IMR-90 (cell line): ENCODE measurements around the gene RAPGEF5. TPM values are rescaled to one million over a fixed set of nuclear protein-coding genes. Genes with fewer than 3 reads are reported as not detected.

Source experiments
- ATAC-seq: fragments of 200-7000 bp; cut with Tn5 transposase; 2 replicates; pipeline ENCODE4 v1.9.1; 2020; ENCODE audit warnings: low read depth, mild to moderate bottlenecking, moderate library complexity
- BruUV-seq: library from RNA; stranded (reverse); fragments of 400-500 nt; replicated peaks from 2 replicates; lab custom pipeline; 2021; lab: Mats Ljungman, UMichigan
- CTCF ChIA-PET: fragments of 300-600 bp; formaldehyde crosslinking; extraction: SDS; loops from one replicate; lab custom pipeline; 2021; ENCODE audit warnings: antibody characterized with exemption; lab: Yijun Ruan, JAX
- POLR2A ChIA-PET: fragments of 300-600 bp; sonication (Branson Sonifier 250); formaldehyde crosslinking; loops from one replicate; lab custom pipeline; 2022; ENCODE audit warnings: antibody characterized with exemption; ENCODE audit not compliant: unreplicated experiment; lab: Charles Lee
- DNase-seq: peaks from one replicate; pipeline ENCODE4 v3.0.0; 2013
- H2AFZ ChIP-seq: replicated peaks from 2 replicates; pipeline ENCODE3; 2013; ENCODE audit warnings: low read length, mild to moderate bottlenecking; ENCODE audit not compliant: poor library complexity
- H2AK5ac ChIP-seq: 2 replicates; pipeline ENCODE4 v1.6.1; 2013; ENCODE audit warnings: low read depth, low read length, inconsistent platforms
- H2AK9ac ChIP-seq: replicated peaks from 2 replicates; pipeline ENCODE3; 2013; ENCODE audit warnings: mild to moderate bottlenecking, low read depth, low read length, moderate library complexity; ENCODE audit not compliant: poor library complexity
- H2BK120ac ChIP-seq: 2 replicates; pipeline ENCODE4 v1.6.1; 2013; ENCODE audit warnings: low read depth, low read length, inconsistent platforms
- H2BK15ac ChIP-seq: 3 replicates; pipeline ENCODE4 v1.6.1; 2013; ENCODE audit warnings: low read depth, low read length, inconsistent platforms
- H2BK20ac ChIP-seq: 2 replicates; pipeline ENCODE4 v1.6.1; 2013; ENCODE audit warnings: low read depth, mild to moderate bottlenecking, inconsistent platforms, low read length, moderate library complexity
- H2BK5ac ChIP-seq: 2 replicates; pipeline ENCODE4 v1.6.1; 2013; ENCODE audit warnings: mild to moderate bottlenecking, low read depth, low read length, inconsistent platforms; ENCODE audit not compliant: poor library complexity, severe bottlenecking
- H3K14ac ChIP-seq: replicated peaks from 2 replicates; pipeline ENCODE4 v1.6.1; 2013; ENCODE audit warnings: low read depth, low read length, inconsistent platforms
- H3K18ac ChIP-seq: 2 replicates; pipeline ENCODE4 v1.6.1; 2013; ENCODE audit warnings: low read depth, low read length, control low read depth
- H3K23ac ChIP-seq: 2 replicates; pipeline ENCODE4 v1.6.1; 2013; ENCODE audit warnings: low read depth, low read length, inconsistent platforms
- H3K27ac ChIP-seq: 2 replicates; pipeline ENCODE4 v1.5.1; 2013; ENCODE audit warnings: mild to moderate bottlenecking, control low read depth, low read length; ENCODE audit not compliant: insufficient read depth
- H3K27me3 ChIP-seq: 2 replicates; pipeline ENCODE4 v1.6.1; 2013; ENCODE audit warnings: low read length; ENCODE audit not compliant: control insufficient read depth, insufficient read depth
- H3K36me3 ChIP-seq: 2 replicates; pipeline ENCODE4 v1.6.1; 2013; ENCODE audit warnings: low read length, mixed read lengths; ENCODE audit not compliant: control insufficient read depth, insufficient read depth
- H3K4ac ChIP-seq: 2 replicates; pipeline ENCODE4 v1.6.1; 2013; ENCODE audit warnings: low read depth, low read length, inconsistent platforms
- H3K4me1 ChIP-seq: 2 replicates; pipeline ENCODE4 v1.6.1; 2013; ENCODE audit warnings: low read length, mixed read lengths; ENCODE audit not compliant: control insufficient read depth, insufficient read depth
- H3K4me2 ChIP-seq: 2 replicates; pipeline ENCODE4 v1.6.1; 2013; ENCODE audit warnings: low read depth, mild to moderate bottlenecking, control low read depth, low read length, moderate library complexity
- H3K4me3 ChIP-seq: 2 replicates; pipeline ENCODE4 v1.5.1; 2013; ENCODE audit warnings: low read depth, mild to moderate bottlenecking, control low read depth, low read length, moderate library complexity; ENCODE audit not compliant: insufficient read depth
- H3K56ac ChIP-seq: 2 replicates; pipeline ENCODE4 v1.6.1; 2013; ENCODE audit warnings: low read length, inconsistent platforms; ENCODE audit not compliant: insufficient read depth; ENCODE audit errors: extremely low read depth
- H3K79me1 ChIP-seq, 2 experiments: 2 replicates each; pipeline ENCODE4 v1.6.1; 2013; ENCODE audit warnings: low read length in 2 of 2, inconsistent platforms in 1 of 2, low read depth in 1 of 2
- H3K9ac ChIP-seq: 2 replicates; pipeline ENCODE4 v1.6.1; 2013; ENCODE audit warnings: low read depth, low read length, control low read depth
- H3K9me1 ChIP-seq: 2 replicates; pipeline ENCODE4 v1.6.1; 2013; ENCODE audit warnings: low read length, inconsistent platforms; ENCODE audit not compliant: insufficient read depth
- H3K9me3 ChIP-seq: 2 replicates; pipeline ENCODE4 v1.6.1; 2013; ENCODE audit warnings: low read length; ENCODE audit not compliant: control insufficient read depth, insufficient read depth
- H4K20me1 ChIP-seq: 2 replicates; pipeline ENCODE4 v1.6.1; 2013; ENCODE audit warnings: low read length, inconsistent platforms; ENCODE audit not compliant: insufficient read depth
- H4K5ac ChIP-seq: 2 replicates; pipeline ENCODE4 v1.6.1; 2013; ENCODE audit warnings: mild to moderate bottlenecking, low read depth, low read length, control low read depth
- H4K8ac ChIP-seq, 2 experiments: 2 replicates each; pipeline ENCODE4 v1.6.1; 2013; ENCODE audit warnings: low read depth in 2 of 2, low read length in 2 of 2, control low read depth in 1 of 2, inconsistent platforms in 1 of 2
- H4K91ac ChIP-seq: 2 replicates; pipeline ENCODE4 v1.6.1; 2013; ENCODE audit warnings: low read depth, low read length, inconsistent platforms; ENCODE audit not compliant: insufficient read depth
- CHD1 ChIP-seq: IDR thresholded peaks from 2 replicates; pipeline ENCODE4 v1.6.1; 2012; ENCODE audit warnings: low read depth, low read length, improper control_type of control experiment
- FOS ChIP-seq: fragments of 150-350 bp; IDR thresholded peaks from 2 replicates; pipeline ENCODE4 v1.6.1; 2016; ENCODE audit warnings: low read depth, low read length
- MAZ ChIP-seq: IDR thresholded peaks from 2 replicates; pipeline ENCODE4 v1.6.1; 2012; ENCODE audit warnings: low read depth, mild to moderate bottlenecking, low read length, improper control_type of control experiment, moderate library complexity, borderline replicate concordance
- NFE2L2 ChIP-seq: fragments of 150-350 bp; IDR thresholded peaks from 2 replicates; pipeline ENCODE4 v1.6.1; 2016; ENCODE audit warnings: low read depth, mild to moderate bottlenecking, low read length
- RAD21 ChIP-seq: IDR thresholded peaks from 2 replicates; pipeline ENCODE4 v1.6.1; 2012; ENCODE audit warnings: low read length, improper control_type of control experiment
- WGBS, 2 experiments: methylation state at CpG; one replicate each; pipeline versions ENCODE4 v1.1.5 to v1.1.7; 2013; ENCODE audit warnings: missing lambda C conversion rate in 2 of 2; ENCODE audit not compliant: insufficient read length in 1 of 2; ENCODE audit errors: extremely low coverage in 2 of 2; 5-methylcytosine and 5-hydroxymethylcytosine counted together
- dilution Hi-C: fragments of 300-500 bp; cut with HindIII; formaldehyde crosslinking; loops from one replicate; pipeline ENCODE4 v1.14.3; 2018; ENCODE audit warnings: low sequenced_read_pairs; ENCODE audit not compliant: unreplicated experiment
- in situ Hi-C: fragments of 300-500 bp; cut with MboI; formaldehyde crosslinking; loops from 3 replicates; pipeline ENCODE4 v1.14.3; 2019; ENCODE audit warnings: low sequenced_read_pairs, inconsistent platforms, mixed read lengths
- intact Hi-C: fragments of 100-400 bp; cut with micrococcal nuclease; formaldehyde crosslinking; loops from 2 replicates; pipeline ENCODE4 v1.10.0; 2022
- polyA plus RNA-seq, 3 experiments: library from polyadenylated mRNA; depleted of rRNA; stranded (reverse); fragments of >200 nt; gene quantifications; 2 replicates each; pipeline ENCODE4 v1.2.3, GENCODE V29; 2012; ENCODE audit warnings: low replicate concordance in 1 of 3
- total RNA-seq: library from RNA; depleted of rRNA; stranded (reverse); fragments of >200 nt; gene quantifications from 2 replicates; pipeline ENCODE4 v1.2.3, GENCODE V29; 2012
- TF ChIP-seq, protein P1 (sequence below): conservative IDR thresholded peaks from 2 replicates; pipeline ENCODE4 v1.5.1; 2012; ENCODE audit warnings: mild to moderate bottlenecking, low read depth, low read length, improper control_type of control experiment

The RAPGEF5 gene
- total and polyA plus RNA-seq, 2 of the 4 experiments (the other 2 are of a cell fraction) = 0.05 to 0.18 TPM

DNA sequence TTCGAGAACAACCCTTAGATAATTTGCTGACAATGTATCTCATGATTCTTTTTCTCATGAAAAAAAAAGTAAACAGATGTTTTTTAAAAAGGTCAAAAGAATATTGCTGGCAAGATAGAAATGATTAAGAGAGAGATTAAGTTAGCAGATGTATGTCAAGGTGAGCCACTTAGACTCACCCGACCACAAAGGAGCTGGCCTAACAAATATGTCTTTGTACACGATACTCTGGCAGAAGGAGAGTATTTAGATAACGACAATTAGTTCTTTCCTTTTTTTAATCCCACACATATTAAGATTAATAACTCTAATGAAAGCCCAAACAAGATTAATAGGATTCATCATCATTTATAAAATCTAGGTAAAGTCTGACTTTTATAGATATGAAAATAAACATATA lies 156.7 kb downstream of the RAPGEF5 start:
- Histone ChIP-seq H3K4me2 (no peak overlapping the region), H3K23ac (no peak overlapping the region), H4K5ac (no peak overlapping the region), H3K4ac (no peak overlapping the region), H2BK120ac (no peak overlapping the region), H3K27me3 (peaks cover 4% of the 10 kb centered on the region), H2AFZ (no peak overlapping the region), H4K91ac (no peak overlapping the region), H3K9ac (no peak overlapping the region), H4K8ac (no peak overlapping the region), H4K20me1 (no peaks in the 10 kb centered on the region), H3K79me1 (no peaks in the 10 kb centered on the region), H2BK15ac (no peak overlapping the region), H3K27ac (no peak overlapping the region), H3K18ac (no peak overlapping the region), H3K36me3 (no peaks in the 10 kb centered on the region), H2AK5ac (no peak overlapping the region), H3K56ac (no peak overlapping the region), H3K9me1 (no peaks in the 10 kb centered on the region), H2AK9ac (no peak overlapping the region), H3K4me3 (no peak overlapping the region), H2BK5ac (no peak overlapping the region), H2BK20ac (no peak overlapping the region), H3K9me3 (no peaks in the 10 kb centered on the region), H3K14ac (no peak overlapping the region), H3K4me1 (no peaks in the 10 kb centered on the region)
- BruUV-seq = no TSS peak
- no peak for DNase-seq
- WGBS, 2 experiments = no CpG with 5 or more reads among the region's 4 CpGs
- ATAC-seq = no peak
- TF ChIP-seq MAZ = no peak
- TF ChIP-seq, protein P1, sequence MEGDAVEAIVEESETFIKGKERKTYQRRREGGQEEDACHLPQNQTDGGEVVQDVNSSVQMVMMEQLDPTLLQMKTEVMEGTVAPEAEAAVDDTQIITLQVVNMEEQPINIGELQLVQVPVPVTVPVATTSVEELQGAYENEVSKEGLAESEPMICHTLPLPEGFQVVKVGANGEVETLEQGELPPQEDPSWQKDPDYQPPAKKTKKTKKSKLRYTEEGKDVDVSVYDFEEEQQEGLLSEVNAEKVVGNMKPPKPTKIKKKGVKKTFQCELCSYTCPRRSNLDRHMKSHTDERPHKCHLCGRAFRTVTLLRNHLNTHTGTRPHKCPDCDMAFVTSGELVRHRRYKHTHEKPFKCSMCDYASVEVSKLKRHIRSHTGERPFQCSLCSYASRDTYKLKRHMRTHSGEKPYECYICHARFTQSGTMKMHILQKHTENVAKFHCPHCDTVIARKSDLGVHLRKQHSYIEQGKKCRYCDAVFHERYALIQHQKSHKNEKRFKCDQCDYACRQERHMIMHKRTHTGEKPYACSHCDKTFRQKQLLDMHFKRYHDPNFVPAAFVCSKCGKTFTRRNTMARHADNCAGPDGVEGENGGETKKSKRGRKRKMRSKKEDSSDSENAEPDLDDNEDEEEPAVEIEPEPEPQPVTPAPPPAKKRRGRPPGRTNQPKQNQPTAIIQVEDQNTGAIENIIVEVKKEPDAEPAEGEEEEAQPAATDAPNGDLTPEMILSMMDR = no peak
- TF ChIP-seq RAD21 = no peak
- no peak for TF ChIP-seq FOS
- TF ChIP-seq NFE2L2 = no peak
- no peak for TF ChIP-seq CHD1
- intact Hi-C loops = no loop called here
- in situ Hi-C loops = no loop called here
- ChIA-PET POLR2A (no interaction called here), CTCF (no interaction called here)
- dilution Hi-C loops = no loop called here
